Right lobe of liver (tissue), 6 donors: Measurements from ENCODE around the gene WDR88. TPM values are rescaled to one million over a fixed set of nuclear protein-coding genes. Genes with fewer than 3 reads are reported as not detected.

ENCODE experiments used
- ATAC-seq, 4 donors: fragments of 200-7000 bp; cut with Tn5 transposase; one replicate each; pipeline ENCODE4 v1.9.1; 2020; ENCODE audit warnings: mild to moderate bottlenecking in 4 of 4, moderate library complexity in 4 of 4
- DNase-seq, 3 donors: peaks; one replicate each; pipeline ENCODE4 v3.0.0-alpha.2; 2020
- H3K27ac ChIP-seq, 3 donors: fragments of 200-600 bp; one replicate each; pipeline ENCODE4 v1.8.0; 2022
- H3K27me3 ChIP-seq, 2 donors: fragments of 200-600 bp; one replicate each; pipeline ENCODE4 v1.8.0; 2022
- H3K36me3 ChIP-seq, 4 donors: fragments of 200-600 bp; sonication (generic) in 1 of 4; one replicate each; pipeline versions ENCODE4 v1.5.1 to v1.8.0; 2017 to 2022; ENCODE audit warnings: control low read depth in 1 of 4
- H3K4me1 ChIP-seq, 4 donors: fragments of 200-600 bp; sonication (generic) in 1 of 4; one replicate each; pipeline versions ENCODE4 v1.5.1 to v1.8.0; 2017 to 2022; ENCODE audit warnings: control low read depth in 1 of 4
- H3K4me3 ChIP-seq, 3 donors: fragments of 200-600 bp; one replicate each; pipeline ENCODE4 v1.8.0; 2022
- H3K9me3 ChIP-seq, 4 donors: fragments of 200-600 bp; sonication (generic) in 1 of 4; one replicate each; pipeline versions ENCODE4 v1.5.1 to v1.8.0; 2017 to 2022; ENCODE audit warnings: control low read depth in 1 of 4
- CTCF ChIP-seq, 4 donors: fragments of 200-600 bp in 3 of 4; fragments of 450-650 bp in 1 of 4; IDR thresholded peaks; one replicate each; pipeline versions ENCODE4 v1.5.1 to v1.8.0; 2016 to 2022; ENCODE audit warnings: antibody characterized with exemption in 4 of 4, mild to moderate bottlenecking in 2 of 4
- POLR2A ChIP-seq: fragments of 450-650 bp; IDR thresholded peaks from one replicate; pipeline ENCODE4 v1.6.1; 2017; ENCODE audit warnings: antibody characterized with exemption, mild to moderate bottlenecking
- WGBS: methylation state at CpG from one replicate; pipeline ENCODE4 v1.1.6; 2018; ENCODE audit warnings: low coverage, low lambda C conversion rate; ENCODE audit not compliant: insufficient coverage; ENCODE audit errors: missing lambda C conversion rate; 5-methylcytosine and 5-hydroxymethylcytosine counted together
- intact Hi-C, 2 donors: fragments of 100-400 bp; cut with DNase I; formaldehyde crosslinking; loops; one replicate each; pipeline versions ENCODE4 v1.11.2 to v1.14.1; 2022
- total RNA-seq, 6 experiments: library from RNA; depleted of rRNA in 2 of 6; stranded (reverse); fragments of >200 nt in 2 of 6; fragmentation: NEBNext Ultra II Directional in 3 of 6; extraction: Animal tissue kit (Norgen Biotek cat#: 25700) in 3 of 6; gene quantifications; one replicate each; pipeline versions ENCODE4 v1.1.0 to v1.2.4, GENCODE V29; 2016 to 2023
- donor health status: DM: no; HTN: yes; CAD: no.
- donor health status: DM: no; HTN: no; CAD: no.
- donor health status: DM: no; HTN: no; CAD: no.
- donor health status: DM: no; HTN: yes; CAD: no.
- donor health status: DM: no; HTN: yes; CAD: no.

Gene WDR88
- total RNA-seq, 6 experiments from 2014 or later = not detected

- H3K27me3 ChIP-seq = no peaks in the 10 kb centered on the region
- DNase-seq (peak in 2 of 3 donors; percentile 48 to 52), ATAC-seq (no peak)
- TF ChIP-seq CTCF (IDR thresholded peaks at IDR 0.05) (no peak), POLR2A (no peak)
- WGBS = 96% methylated on average over 14 of the region's 32 CpGs
- intact Hi-C loops = no loop called here
- H3K36me3 ChIP-seq = peaks cover 0 to 4% (median 0%) of the 10 kb centered on the region in 4 donors
- peaks cover 0 to 21% (median 0%) of the 10 kb centered on the region in 4 donors for H3K4me1 ChIP-seq
- no peak overlapping the region for H3K27ac ChIP-seq
- no peaks in the 10 kb centered on the region for H3K9me3 ChIP-seq
- H3K4me3 ChIP-seq = no peak overlapping the region
These were observed 72.4 kb downstream of the WDR88 start for GRCh38 chr19:33204136-33204973.

GRCh38 chr19:33205110-33205509 lies 73.2 kb downstream of the WDR88 start:
- WGBS = no CpG with 5 or more reads among the region's 27 CpGs
- H3K9me3 ChIP-seq = no peaks in the 10 kb centered on the region
- H3K36me3 ChIP-seq = peaks cover 0 to 4% (median 0%) of the 10 kb centered on the region in 4 donors

GRCh38 chr19:33205531-33206260 lies 73.8 kb downstream of the WDR88 start:
- TF ChIP-seq POLR2A (no peak), CTCF (IDR thresholded peaks at IDR 0.05) (no peak)
- Histone ChIP-seq H3K4me3 (no peak overlapping the region), H3K36me3 (peaks cover 0 to 4% (median 0%) of the 10 kb centered on the region in 4 donors), H3K9me3 (no peaks in the 10 kb centered on the region), H3K4me1 (peaks cover 0 to 25% (median 0%) of the 10 kb centered on the region in 4 donors), H3K27ac (no peak overlapping the region), H3K27me3 (no peaks in the 10 kb centered on the region)
- intact Hi-C loops = no loop called here
- peak in 1 of 3 donors; percentile 49 for DNase-seq
- ATAC-seq = no peak
- no CpG with 5 or more reads among the region's 64 CpGs for WGBS

More at GRCh38 chr19:33205110-33205509, 73.2 kb downstream of the WDR88 start:
- no peak overlapping the region for H3K27ac ChIP-seq
- H3K27me3 ChIP-seq = no peaks in the 10 kb centered on the region
- no peak overlapping the region for H3K4me3 ChIP-seq
- TF ChIP-seq CTCF (IDR thresholded peaks at IDR 0.05) = no peak
- no peak for TF ChIP-seq POLR2A
- peak in 1 of 3 donors; percentile 50 for DNase-seq
- intact Hi-C loops = no loop called here
- peaks cover 0 to 25% (median 0%) of the 10 kb centered on the region in 4 donors for H3K4me1 ChIP-seq
- ATAC-seq = no peak

GRCh38 chr19:33206261-33207039 lies 74.5 kb downstream of the WDR88 start:
- Histone ChIP-seq H3K27me3 (no peaks in the 10 kb centered on the region), H3K36me3 (peaks cover 0 to 4% (median 0%) of the 10 kb centered on the region in 4 donors), H3K4me3 (no peak overlapping the region), H3K27ac (no peak overlapping the region), H3K4me1 (peaks cover 0 to 25% (median 0%) of the 10 kb centered on the region in 4 donors), H3K9me3 (no peaks in the 10 kb centered on the region)
- WGBS = no CpG with 5 or more reads among the region's 38 CpGs
- no peak for ATAC-seq
- TF ChIP-seq CTCF (IDR thresholded peaks at IDR 0.05) (no peak), POLR2A (no peak)
- intact Hi-C loops = no loop called here
- DNase-seq = peak in 1 of 3 donors; percentile 45
